GM12878 (cell line): ENCODE data around the gene SCNN1G. TPM values are rescaled to one million over a fixed set of nuclear protein-coding genes. Genes with fewer than 3 reads are reported as not detected.
A peak's percentile ranks its signal among the peaks of the same experiment; 100 is the strongest.

Source experiments
- ATAC-seq: fragments of 200-7000 bp; cut with Tn5 transposase; 3 replicates; pipeline ENCODE4 v1.9.1; 2020; ENCODE audit warnings: mild to moderate bottlenecking, moderate library complexity
- BruUV-seq: library from RNA; stranded (reverse); fragments of 400-500 nt; replicated peaks from 2 replicates; lab custom pipeline; 2021; lab: Mats Ljungman, UMichigan
- CTCF ChIA-PET: fragments of 300-600 bp; sonication (Branson Sonifier 250); formaldehyde crosslinking; extraction: SDS; loops from one replicate; lab custom pipeline; 2021; ENCODE audit warnings: inconsistent platforms; lab: Yijun Ruan, JAX
- POLR2A ChIA-PET: fragments of 350-600 bp; formaldehyde crosslinking; extraction: SDS; loops from one replicate; lab custom pipeline; 2021; ENCODE audit warnings: inconsistent platforms; lab: Charles Lee
- RAD21 ChIA-PET: fragments of 300-600 bp; sonication (Branson Sonifier 250); formaldehyde crosslinking; loops from one replicate; lab custom pipeline; 2023; ENCODE audit warnings: antibody characterized with exemption; ENCODE audit not compliant: unreplicated experiment; lab: Charles Lee
- SMC1A ChIA-PET: fragments of 300-600 bp; sonication (Branson Sonifier 250); formaldehyde crosslinking; loops from one replicate; lab custom pipeline; 2023; ENCODE audit not compliant: unreplicated experiment, uncharacterized antibody; lab: Charles Lee
- DNase-seq: peaks from one replicate; pipeline ENCODE4 v3.0.0-alpha.2; 2011; ENCODE audit warnings: low read depth, low spot score
- FAIRE-seq: peaks from 3 replicates; lab custom pipeline; 2011; peaks lifted over from hg19 to GRCh38; lab: Jason Lieb, UNC
- H2AFZ ChIP-seq: 2 replicates; pipeline ENCODE4 v1.6.0; 2011; ENCODE audit warnings: low read depth, low read length, control low read depth; ENCODE audit not compliant: control insufficient read depth
- H3K27ac ChIP-seq: 2 replicates; pipeline ENCODE4 v1.5.1; 2011; ENCODE audit warnings: control low read depth; ENCODE audit not compliant: control insufficient read depth, insufficient read depth
- H3K27me3 ChIP-seq, 2 experiments: replicated peaks in 1 of 2; 2 replicates each; pipeline versions ENCODE4 v1.6.0 to v1.6.1; 2011; ENCODE audit warnings: low read length in 1 of 2; ENCODE audit not compliant: control insufficient read depth in 2 of 2, insufficient read depth in 2 of 2
- H3K36me3 ChIP-seq, 2 experiments: 2 replicates each; pipeline ENCODE4 v1.5.1; 2011; ENCODE audit warnings: low read length in 1 of 2; ENCODE audit not compliant: control insufficient read depth in 2 of 2, insufficient read depth in 2 of 2
- H3K4me1 ChIP-seq: 2 replicates; pipeline ENCODE4 v1.6.1; 2011; ENCODE audit warnings: mild to moderate bottlenecking, low read length, moderate library complexity, mixed read lengths; ENCODE audit not compliant: control insufficient read depth, insufficient read depth
- H3K4me2 ChIP-seq: 2 replicates; pipeline ENCODE4 v1.6.0; 2011; ENCODE audit warnings: control low read depth; ENCODE audit not compliant: control insufficient read depth, insufficient read depth
- H3K4me3 ChIP-seq: fragments of 200-600 bp; sonication (generic); 2 replicates; pipeline ENCODE4 v1.5.1; 2016
- H3K79me2 ChIP-seq: 2 replicates; pipeline ENCODE4 v1.6.0; 2011; ENCODE audit warnings: low read length; ENCODE audit not compliant: control insufficient read depth, insufficient read depth
- H3K9ac ChIP-seq: 2 replicates; pipeline ENCODE4 v1.8.0; 2011; ENCODE audit warnings: low read length, control low read depth, mixed read lengths; ENCODE audit not compliant: control insufficient read depth, insufficient read depth
- H3K9me3 ChIP-seq: replicated peaks from 3 replicates; pipeline ENCODE4 v1.5.1; 2011; ENCODE audit warnings: mild to moderate bottlenecking, low read length; ENCODE audit not compliant: control insufficient read depth, insufficient read depth
- H4K20me1 ChIP-seq: 2 replicates; pipeline ENCODE4 v1.6.0; 2011; ENCODE audit not compliant: control insufficient read depth, insufficient read depth
- BCL3 ChIP-seq: IDR thresholded peaks from 2 replicates; pipeline ENCODE4 v1.6.1; 2011; ENCODE audit warnings: borderline replicate concordance, low read depth, mild to moderate bottlenecking, moderate library complexity, low read length; ENCODE audit not compliant: insufficient read depth, poor library complexity, severe bottlenecking
- E2F4 ChIP-seq: IDR thresholded peaks from 2 replicates; pipeline ENCODE4 v1.6.1; 2012; ENCODE audit warnings: low read depth, low read length, improper control_type of control experiment
- E2F8 ChIP-seq: fragments of 450-650 bp; IDR thresholded peaks from 2 replicates; pipeline ENCODE4 v1.6.1; 2018; ENCODE audit warnings: mild to moderate bottlenecking, low read depth, moderate library complexity; ENCODE audit not compliant: partially characterized antibody
- KLF5 ChIP-seq: fragments of 450-650 bp; IDR thresholded peaks from 2 replicates; pipeline ENCODE4 v1.6.1; 2014; ENCODE audit warnings: mild to moderate bottlenecking; ENCODE audit not compliant: partially characterized antibody
- WGBS: methylation state at CpG from one replicate; pipeline ENCODE4 v1.1.6; 2016; ENCODE audit warnings: low lambda C conversion rate; ENCODE audit not compliant: insufficient replicate concordance, insufficient coverage; ENCODE audit errors: missing lambda C conversion rate; 5-methylcytosine and 5-hydroxymethylcytosine counted together
- in situ Hi-C: fragments of 300-500 bp; cut with MboI; formaldehyde crosslinking; loops from 9 replicates; pipeline ENCODE4 v1.14.3; 2018; ENCODE audit warnings: mixed read lengths
- intact Hi-C: fragments of 100-400 bp; cut with micrococcal nuclease; formaldehyde crosslinking; loops from one replicate; pipeline ENCODE4 v1.14.2; 2022; ENCODE audit not compliant: unreplicated experiment
- polyA plus RNA-seq, 11 experiments: library from polyadenylated mRNA; depleted of rRNA in 4 of 11; unstranded in 6 of 11; stranded (reverse) in 5 of 11; fragments of >200 nt; fragmentation: Nextera tagmentation in 4 of 11; fragmentation: Illumina TruSeq in 1 of 11; extraction: Ambion mirVana in 4 of 11; extraction: Trizol in 1 of 11; gene quantifications; 1 replicate in 1 of 11; 2 replicates in 10 of 11; pipeline versions ENCODE4 v1.2.1 to v1.2.3, GENCODE V29; 2011 to 2016; ENCODE audit warnings: inconsistent platforms in 2 of 11, missing spikeins in 2 of 11, low read depth in 1 of 11
- total RNA-seq, 4 experiments: library from RNA; depleted of rRNA in 3 of 4; stranded (reverse); fragments of >200 nt in 3 of 4; fragmentation: Illumina TruSeq in 1 of 4; extraction: Trizol in 1 of 4; gene quantifications; 2 replicates each; pipeline versions ENCODE4 v1.2.1 to v1.2.3, GENCODE V29; 2013 to 2021

The SCNN1G gene
- total and polyA plus RNA-seq, 10 of the 15 experiments (the other 5 are each of a cell fraction or from before 2014, with no cell fraction given): 0.04 to 0.86 (median 0.08) TPM; not detected in 5

- in situ Hi-C loops (no loop called here), intact Hi-C loops (no loop called here)
- RAD21 ChIA-PET: no interaction called here
- Histone ChIP-seq H3K9me3 (no peaks in the 10 kb centered on the region), H3K27me3 (no peaks in the 10 kb centered on the region; a peak in 1 of 4 replicates), H3K9ac (no peak overlapping the region), H3K27ac (no peak overlapping the region), H3K36me3 (no peaks in the 10 kb centered on the region), H3K79me2 (no peaks in the 10 kb centered on the region), H3K4me1 (peaks cover 4% of the 10 kb centered on the region), H4K20me1 (no peaks in the 10 kb centered on the region), H3K4me2 (no peak overlapping the region), H3K4me3 (no peak overlapping the region), H2AFZ (no peak overlapping the region)
- POLR2A ChIA-PET: interaction anchor here (0.5 kb wide), 1 partner anchor 393 kb away, joined by 5 read pairs; no protein-coding TSS in a partner anchor
- SMC1A ChIA-PET: interaction anchor here (0.6 kb wide), 1 partner anchor 39 kb away, joined by 3 read pairs; no protein-coding TSS in a partner anchor
- 59% methylated on average over 5 of the region's 5 CpGs for WGBS
- CTCF ChIA-PET: no interaction called here
- TF ChIP-seq E2F4 (no peak), BCL3 (peak; percentile 69), E2F8 (no peak), KLF5 (no peak)
- ATAC-seq: no peak
- no peak for FAIRE-seq
- BruUV-seq: no TSS peak
- no peak for DNase-seq
These were observed 14.0 kb downstream of the SCNN1G start for GRCh38 chr16:23196539-23196938.
